Lung (tissue), 12 donors: ENCODE data around the gene CDKAL1. TPM values are rescaled to one million over a fixed set of nuclear protein-coding genes. Genes with fewer than 3 reads are reported as not detected.

Source experiments
- ATAC-seq: fragments of 200-7000 bp; cut with Tn5 transposase; one replicate; pipeline ENCODE4 v1.9.1; 2020; ENCODE audit warnings: moderate number of reproducible peaks; ENCODE audit not compliant: insufficient read depth, low FRiP score
- DNase-seq, 3 donors: peaks; one replicate each; pipeline ENCODE4 v3.0.0-alpha.2; 2013 to 2017
- H3K27ac ChIP-seq, 2 donors: one replicate each; pipeline ENCODE4 v1.5.1; 2013; ENCODE audit warnings: mild to moderate bottlenecking in 2 of 2, moderate library complexity in 2 of 2, control low read depth in 1 of 2, inconsistent platforms in 1 of 2, low read depth in 1 of 2, low read length in 1 of 2
- H3K27me3 ChIP-seq, 3 donors: one replicate each; pipeline ENCODE4 v1.5.1; 2013; ENCODE audit warnings: low read length in 2 of 3; ENCODE audit not compliant: control insufficient read depth in 3 of 3, insufficient read depth in 3 of 3
- H3K36me3 ChIP-seq, 4 donors: one replicate each; pipeline ENCODE4 v1.5.1; 2013; ENCODE audit warnings: low read length in 4 of 4, mild to moderate bottlenecking in 1 of 4, moderate library complexity in 1 of 4; ENCODE audit not compliant: control insufficient read depth in 4 of 4, insufficient read depth in 4 of 4
- H3K4me1 ChIP-seq, 5 donors: one replicate each; pipeline ENCODE4 v1.5.1; 2013; ENCODE audit warnings: low read length in 5 of 5, mild to moderate bottlenecking in 2 of 5, moderate library complexity in 1 of 5; ENCODE audit not compliant: control insufficient read depth in 5 of 5, insufficient read depth in 5 of 5
- H3K4me3 ChIP-seq: one replicate; pipeline ENCODE4 v1.5.1; 2013; ENCODE audit warnings: mild to moderate bottlenecking, control low read depth, moderate library complexity
- H3K9ac ChIP-seq, 2 donors: one replicate each; pipeline ENCODE4 v1.5.1; 2013; ENCODE audit warnings: low read length in 2 of 2, control low read depth in 1 of 2; ENCODE audit not compliant: insufficient read depth in 1 of 2
- H3K9me3 ChIP-seq, 4 donors: one replicate each; pipeline ENCODE4 v1.5.1; 2013; ENCODE audit warnings: low read length in 3 of 4, mild to moderate bottlenecking in 1 of 4, moderate library complexity in 1 of 4; ENCODE audit not compliant: control insufficient read depth in 4 of 4, insufficient read depth in 3 of 4
- CTCF ChIP-seq: IDR thresholded peaks from 2 replicates; pipeline ENCODE4 v1.5.1; 2012; ENCODE audit warnings: mild to moderate bottlenecking; ENCODE audit errors: control extremely low read depth, extremely low read depth
- WGBS, 2 donors: extraction: QIAGEN DNeasy Blood & Tissue Kit; methylation state at CpG; one replicate each; pipeline ENCODE4 v1.1.7; 2013; 5-methylcytosine and 5-hydroxymethylcytosine counted together
- polyA plus RNA-seq, 2 donors: library from polyadenylated mRNA; stranded (reverse); fragments of 200-250 nt; gene quantifications; one replicate each; pipeline ENCODE4 v1.2.1, GENCODE V29; 2013
- total RNA-seq, 2 donors: library from RNA; depleted of rRNA in 1 of 2; stranded (reverse); fragments of >200 nt in 1 of 2; gene quantifications; one replicate each; pipeline ENCODE4 v1.2.1, GENCODE V29; 2014 to 2021
- donor health status: control.
- donor health status: control.
- donor health status: Bipolar disorder and iron deficiency.
- donor health status: healthy.
- donor health status: DM: yes; HTN: yes; CAD: no.

Gene CDKAL1
- total and polyA plus RNA-seq, 4 donors: 4.0 to 39.0 (median 10.0) TPM

GRCh38 chr6:20983961-20984360, 449.7 kb downstream of the CDKAL1 start:
- H3K27ac ChIP-seq: no peak overlapping the region
- H3K9ac ChIP-seq: no peak overlapping the region
- H3K4me1 ChIP-seq: peaks cover 0 to 5% (median 0%) of the 10 kb centered on the region in 5 donors
- no peak overlapping the region for H3K4me3 ChIP-seq
- H3K36me3 ChIP-seq: no peaks in the 10 kb centered on the region
- DNase-seq (no peak), ATAC-seq (no peak)
- H3K9me3 ChIP-seq: peaks cover 0 to 8% (median 3%) of the 10 kb centered on the region in 4 donors
- no peaks in the 10 kb centered on the region for H3K27me3 ChIP-seq
- WGBS, 2 donors: 95 to 98% methylated on average over 5 of the region's 5 CpGs
- TF ChIP-seq CTCF: no peak

GRCh38 chr6:20985821-20986220, 451.6 kb downstream of the CDKAL1 start:
- no peak overlapping the region for H3K27ac ChIP-seq
- H3K27me3 ChIP-seq: no peaks in the 10 kb centered on the region
- ATAC-seq: no peak
- no peaks in the 10 kb centered on the region for H3K36me3 ChIP-seq
- no peak overlapping the region for H3K9ac ChIP-seq
- no peak for DNase-seq
- no peak overlapping the region for H3K4me3 ChIP-seq
- peaks cover 0 to 7% (median 0%) of the 10 kb centered on the region in 5 donors for H3K4me1 ChIP-seq
- peaks cover 0 to 8% (median 3%) of the 10 kb centered on the region in 4 donors for H3K9me3 ChIP-seq
- no peak for TF ChIP-seq CTCF
- 92 to 95% methylated on average over 1 of the region's 1 CpG for WGBS, 2 donors

- no peak for TF ChIP-seq CTCF
- no peak for ATAC-seq
- WGBS, 2 donors: 84% methylated on average over 2 of the region's 2 CpGs
Observed at GRCh38 chr6:20991910-20992309, 457.7 kb downstream of the CDKAL1 start.

GRCh38 chr6:20996099-20996498, 461.8 kb downstream of the CDKAL1 start:
- TF ChIP-seq CTCF: no peak
- Histone ChIP-seq H3K36me3 (no peaks in the 10 kb centered on the region), H3K9me3 (peaks cover 0 to 7% (median 0%) of the 10 kb centered on the region in 4 donors), H3K4me1 (peaks cover 0 to 27% (median 6%) of the 10 kb centered on the region in 5 donors), H3K9ac (no peak overlapping the region), H3K27ac (no peak overlapping the region), H3K4me3 (no peak overlapping the region), H3K27me3 (no peaks in the 10 kb centered on the region)
- WGBS, 2 donors: 70 to 91% methylated on average over 4 of the region's 4 CpGs
- DNase-seq (peak in 1 of 3 donors; percentile 59), ATAC-seq (no peak)

More at GRCh38 chr6:20991910-20992309, 457.7 kb downstream of the CDKAL1 start:
- Histone ChIP-seq H3K36me3 (no peaks in the 10 kb centered on the region), H3K27me3 (no peaks in the 10 kb centered on the region), H3K9me3 (peaks cover 0 to 7% (median 0%) of the 10 kb centered on the region in 4 donors), H3K4me3 (no peak overlapping the region), H3K27ac (no peak overlapping the region), H3K4me1 (peaks cover 0 to 12% (median under 1%) of the 10 kb centered on the region in 5 donors), H3K9ac (no peak overlapping the region)
- no peak for DNase-seq
